Measurements from ENCODE around the gene LYZL4. TPM values are rescaled to one million over a fixed set of nuclear protein-coding genes. Genes with fewer than 3 reads are reported as not detected.

Gene LYZL4
- total RNA-seq, 4 donors from 2014 or later = not detected

- intact Hi-C loops (cut with DNase I) = no loop called here
Observed at GRCh38 chr3:42428830-42429229, 18.4 kb upstream of the LYZL4 start.

GRCh38 chr3:42425736-42426407 is 15.5 kb upstream of the LYZL4 start:
- Histone ChIP-seq H3K9me3 (no peaks in the 10 kb centered on the region), H3K27me3 (no peaks in the 10 kb centered on the region), H3K4me3 (replicated peaks in 1 of 3) (no peak overlapping the region), H3K27ac (no peak overlapping the region), H3K36me3 (no peaks in the 10 kb centered on the region), H3K4me1 (no peaks in the 10 kb centered on the region)
- 84 to 86% methylated on average over 7 of the region's 7 CpGs for WGBS, 2 donors
- intact Hi-C loops (cut with DNase I) = no loop called here
- TF ChIP-seq POLR2A (IDR thresholded peaks at IDR 0.05) (no peak), CTCF (IDR thresholded peaks at IDR 0.05) (no peak)
- DNase-seq = no peak

More at GRCh38 chr3:42428830-42429229, 18.4 kb upstream of the LYZL4 start:
- Histone ChIP-seq H3K4me3 (replicated peaks in 1 of 3) (no peak overlapping the region), H3K36me3 (no peaks in the 10 kb centered on the region), H3K27me3 (no peaks in the 10 kb centered on the region), H3K27ac (no peak overlapping the region), H3K4me1 (no peaks in the 10 kb centered on the region), H3K9me3 (no peaks in the 10 kb centered on the region)
- 23 to 27% methylated on average over 2 of the region's 2 CpGs for WGBS, 2 donors
- TF ChIP-seq POLR2A (IDR thresholded peaks at IDR 0.05) (no peak), CTCF (IDR thresholded peaks at IDR 0.05) (no peak)
- no peak for DNase-seq

GRCh38 chr3:42424911-42425310 is 14.5 kb upstream of the LYZL4 start:
- intact Hi-C loops (cut with DNase I) = no loop called here
- Histone ChIP-seq H3K36me3 (no peaks in the 10 kb centered on the region), H3K27me3 (no peaks in the 10 kb centered on the region), H3K27ac (no peak overlapping the region), H3K9me3 (no peaks in the 10 kb centered on the region), H3K4me1 (no peaks in the 10 kb centered on the region), H3K4me3 (replicated peaks in 1 of 3) (no peak overlapping the region)
- DNase-seq = no peak
- 84 to 91% methylated on average over 3 of the region's 3 CpGs for WGBS, 2 donors
- no peak for TF ChIP-seq CTCF (IDR thresholded peaks at IDR 0.05)
- no peak for TF ChIP-seq POLR2A (IDR thresholded peaks at IDR 0.05)

- Histone ChIP-seq H3K9me3 (no peaks in the 10 kb centered on the region), H3K4me3 (replicated peaks in 1 of 3) (no peak overlapping the region), H3K27ac (no peak overlapping the region), H3K27me3 (no peaks in the 10 kb centered on the region), H3K36me3 (no peaks in the 10 kb centered on the region), H3K4me1 (no peaks in the 10 kb centered on the region)
- 72 to 83% methylated on average over 20 of the region's 20 CpGs for WGBS, 2 donors
- TF ChIP-seq CTCF (IDR thresholded peaks at IDR 0.05) (no peak), POLR2A (IDR thresholded peaks at IDR 0.05) (no peak)
- intact Hi-C loops (cut with DNase I) = no loop called here
- DNase-seq = no peak
Observed at GRCh38 chr3:42421818-42422796, 11.7 kb upstream of the LYZL4 start.

- intact Hi-C loops (cut with DNase I) = no loop called here
- no peak overlapping the region for H3K27ac ChIP-seq
- TF ChIP-seq CTCF (IDR thresholded peaks at IDR 0.05) (no peak), POLR2A (IDR thresholded peaks at IDR 0.05) (no peak)
- no peaks in the 10 kb centered on the region for H3K36me3 ChIP-seq
- no peaks in the 10 kb centered on the region for H3K27me3 ChIP-seq
- no peak for DNase-seq
- H3K9me3 ChIP-seq = no peaks in the 10 kb centered on the region
- H3K4me3 ChIP-seq (replicated peaks in 1 of 3) = no peak overlapping the region
- H3K4me1 ChIP-seq = no peaks in the 10 kb centered on the region
- 85 to 91% methylated on average over 1 of the region's 1 CpG for WGBS, 2 donors
Observed at GRCh38 chr3:42419563-42419962, 9.2 kb upstream of the LYZL4 start.

All from thyroid gland (tissue), 4 donors.